ENCODE measurements around the gene DIO1.

GRCh38 chr1:53954128-53954527, 60.1 kb downstream of the DIO1 start:
- TF ChIP-seq YBX1 (IDR thresholded peaks at IDR 0.05): no peak
- no peak for TF ChIP-seq GATA2 (CRISPR knock-in tag; IDR thresholded peaks at IDR 0.05)
- TF ChIP-seq, protein P1, sequence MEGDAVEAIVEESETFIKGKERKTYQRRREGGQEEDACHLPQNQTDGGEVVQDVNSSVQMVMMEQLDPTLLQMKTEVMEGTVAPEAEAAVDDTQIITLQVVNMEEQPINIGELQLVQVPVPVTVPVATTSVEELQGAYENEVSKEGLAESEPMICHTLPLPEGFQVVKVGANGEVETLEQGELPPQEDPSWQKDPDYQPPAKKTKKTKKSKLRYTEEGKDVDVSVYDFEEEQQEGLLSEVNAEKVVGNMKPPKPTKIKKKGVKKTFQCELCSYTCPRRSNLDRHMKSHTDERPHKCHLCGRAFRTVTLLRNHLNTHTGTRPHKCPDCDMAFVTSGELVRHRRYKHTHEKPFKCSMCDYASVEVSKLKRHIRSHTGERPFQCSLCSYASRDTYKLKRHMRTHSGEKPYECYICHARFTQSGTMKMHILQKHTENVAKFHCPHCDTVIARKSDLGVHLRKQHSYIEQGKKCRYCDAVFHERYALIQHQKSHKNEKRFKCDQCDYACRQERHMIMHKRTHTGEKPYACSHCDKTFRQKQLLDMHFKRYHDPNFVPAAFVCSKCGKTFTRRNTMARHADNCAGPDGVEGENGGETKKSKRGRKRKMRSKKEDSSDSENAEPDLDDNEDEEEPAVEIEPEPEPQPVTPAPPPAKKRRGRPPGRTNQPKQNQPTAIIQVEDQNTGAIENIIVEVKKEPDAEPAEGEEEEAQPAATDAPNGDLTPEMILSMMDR (IDR thresholded peaks at IDR 0.05 in 2 of 3, conservative IDR thresholded peaks at IDR 0.05 in 1 of 3; ENCODE audit: insufficient read depth in 2 of 3, low read depth in 1 of 3, low read length in 3 of 3): no peak
- no peak for TF ChIP-seq POLR2AphosphoS5 (IDR thresholded peaks at IDR 0.05; ENCODE audit: control insufficient read depth, insufficient read depth, low read depth, low read length)
- TF ChIP-seq, protein P2, sequence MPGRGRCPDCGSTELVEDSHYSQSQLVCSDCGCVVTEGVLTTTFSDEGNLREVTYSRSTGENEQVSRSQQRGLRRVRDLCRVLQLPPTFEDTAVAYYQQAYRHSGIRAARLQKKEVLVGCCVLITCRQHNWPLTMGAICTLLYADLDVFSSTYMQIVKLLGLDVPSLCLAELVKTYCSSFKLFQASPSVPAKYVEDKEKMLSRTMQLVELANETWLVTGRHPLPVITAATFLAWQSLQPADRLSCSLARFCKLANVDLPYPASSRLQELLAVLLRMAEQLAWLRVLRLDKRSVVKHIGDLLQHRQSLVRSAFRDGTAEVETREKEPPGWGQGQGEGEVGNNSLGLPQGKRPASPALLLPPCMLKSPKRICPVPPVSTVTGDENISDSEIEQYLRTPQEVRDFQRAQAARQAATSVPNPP (IDR thresholded peaks at IDR 0.05; ENCODE audit: borderline replicate concordance, insufficient read depth, insufficient read length): no peak
